PC-3 (cell line): ENCODE measurements around the gene NTNG1. TPM values are rescaled to one million over a fixed set of nuclear protein-coding genes. Genes with fewer than 3 reads are reported as not detected.

ENCODE experiments used
- ATAC-seq: fragments of 200-7000 bp; cut with Tn5 transposase; 2 replicates; pipeline ENCODE4 v1.9.1; 2020; ENCODE audit warnings: mild to moderate bottlenecking, moderate library complexity
- BruUV-seq: library from RNA; stranded (reverse); fragments of 400-500 nt; replicated peaks from 2 replicates; lab custom pipeline; 2021; lab: Mats Ljungman, UMichigan
- CTCF ChIA-PET: fragments of 300-600 bp; sonication (Branson Sonifier 250); formaldehyde crosslinking; loops from one replicate; lab custom pipeline; 2022; ENCODE audit warnings: antibody characterized with exemption; lab: Charles Lee
- POLR2A ChIA-PET: fragments of 300-600 bp; sonication (Branson Sonifier 250); formaldehyde crosslinking; loops from one replicate; lab custom pipeline; 2022; ENCODE audit warnings: antibody characterized with exemption; ENCODE audit not compliant: unreplicated experiment; lab: Charles Lee
- DNase-seq: peaks from one replicate; pipeline ENCODE4 v3.0.0-alpha.2; 2015
- H2AFZ ChIP-seq: fragments of 300-600 bp; sonication (generic); 2 replicates; pipeline ENCODE4 v1.6.0; 2016; ENCODE audit warnings: antibody characterized with exemption, low read length
- H3F3A ChIP-seq: fragments of 300-600 bp; sonication (generic); one replicate; pipeline ENCODE4 v1.6.0; 2017; ENCODE audit warnings: antibody characterized with exemption, low read length, control low read depth, mild to moderate bottlenecking; ENCODE audit not compliant: unreplicated experiment
- H3K27ac ChIP-seq: fragments of 300-600 bp; sonication (generic); 2 replicates; pipeline ENCODE4 v1.5.1; 2016; ENCODE audit warnings: mild to moderate bottlenecking, low read length
- H3K27me3 ChIP-seq: fragments of 300-600 bp; sonication (generic); 2 replicates; pipeline ENCODE4 v1.6.1; 2016; ENCODE audit warnings: low read length, mixed read lengths
- H3K36me3 ChIP-seq: fragments of 300-600 bp; sonication (generic); 2 replicates; pipeline ENCODE4 v1.6.1; 2016; ENCODE audit warnings: low read depth, mixed run types, low read length, mixed read lengths
- H3K4me1 ChIP-seq: fragments of 300-600 bp; sonication (generic); 2 replicates; pipeline ENCODE4 v1.5.1; 2016; ENCODE audit warnings: low read length; ENCODE audit not compliant: insufficient read depth
- H3K4me2 ChIP-seq: fragments of 300-600 bp; sonication (generic); 2 replicates; pipeline ENCODE4 v1.6.0; 2016; ENCODE audit warnings: low read length
- H3K4me3 ChIP-seq: fragments of 300-600 bp; sonication (generic); 2 replicates; pipeline ENCODE4 v1.5.1; 2016; ENCODE audit warnings: mild to moderate bottlenecking, low read length, mixed read lengths
- H3K79me2 ChIP-seq: fragments of 300-600 bp; sonication (generic); 2 replicates; pipeline ENCODE4 v1.6.1; 2017; ENCODE audit warnings: low read length, mixed read lengths
- H3K9ac ChIP-seq: fragments of 300-600 bp; sonication (generic); 2 replicates; pipeline ENCODE4 v1.6.0; 2016; ENCODE audit warnings: mild to moderate bottlenecking, low read length
- H3K9me2 ChIP-seq: fragments of 300-600 bp; sonication (generic); replicated peaks from 2 replicates; pipeline ENCODE4 v1.6.1; 2016; ENCODE audit warnings: mixed run types, low read length, mixed read lengths
- H3K9me3 ChIP-seq: fragments of 300-600 bp; sonication (generic); 2 replicates; pipeline ENCODE4 v1.6.1; 2016; ENCODE audit warnings: low read length, mixed read lengths
- H4K20me1 ChIP-seq: fragments of 300-600 bp; sonication (generic); 2 replicates; pipeline ENCODE4 v1.6.1; 2016; ENCODE audit warnings: low read length, mixed read lengths
- CTCF ChIP-seq: fragments of 300-600 bp; sonication (generic); conservative IDR thresholded peaks from 2 replicates; pipeline ENCODE4 v1.5.1; 2017; ENCODE audit warnings: antibody characterized with exemption, low read depth, mild to moderate bottlenecking, low read length
- EZH2 ChIP-seq: fragments of 300-600 bp; sonication (generic); IDR thresholded peaks from one replicate; pipeline ENCODE4 v1.6.1; 2017; ENCODE audit warnings: antibody characterized with exemption, mild to moderate bottlenecking, low read length; ENCODE audit not compliant: unreplicated experiment
- EZH2phosphoT487 ChIP-seq: fragments of 300-600 bp; sonication (generic); IDR thresholded peaks from 2 replicates; pipeline ENCODE4 v1.6.1; 2018; ENCODE audit warnings: mild to moderate bottlenecking, antibody characterized with exemption, low read length, borderline replicate concordance
- intact Hi-C: fragments of 100-400 bp; cut with micrococcal nuclease; formaldehyde crosslinking; loops from 2 replicates; pipeline ENCODE4 v1.9.0; 2023
- total RNA-seq: library from RNA; depleted of rRNA; stranded (reverse); fragments of >200 nt; gene quantifications from 2 replicates; pipeline ENCODE4 v1.2.3, GENCODE V29; 2014

The NTNG1 gene
- total RNA-seq, 1 experiment from 2014 or later, result 6.7 TPM

DNA sequence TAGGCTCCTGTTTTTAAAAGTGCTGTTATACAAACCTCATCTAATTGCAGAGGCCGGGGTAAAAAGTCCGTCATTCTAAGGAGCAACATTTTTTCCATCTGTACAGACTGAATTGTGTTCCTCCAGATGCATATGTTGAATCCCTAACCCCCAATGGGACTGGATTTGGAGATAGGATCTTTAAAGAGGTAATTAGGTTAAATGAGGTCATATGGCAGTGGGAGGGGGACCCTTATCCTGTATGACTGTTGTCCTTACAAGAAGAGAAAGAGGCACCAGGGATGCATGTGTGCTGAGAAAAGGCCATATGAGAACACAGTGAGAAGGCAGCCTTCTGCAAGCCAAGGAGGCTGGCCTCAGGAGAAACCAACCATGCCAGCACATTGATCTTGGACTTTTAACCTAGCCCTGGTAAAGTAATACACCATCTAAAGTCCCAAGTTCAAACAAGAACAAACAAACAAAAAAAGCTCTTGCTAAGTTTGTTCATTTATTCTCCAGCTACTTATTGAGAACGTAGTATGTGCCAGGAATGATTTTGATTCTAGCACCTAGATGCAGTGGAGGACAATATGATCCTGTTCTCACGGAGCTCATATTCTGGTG is 352.4 kb downstream of the NTNG1 start:
- intact Hi-C loops, result no loop called here
- BruUV-seq, result no TSS peak
- Histone ChIP-seq H2AFZ (no peak overlapping the region), H3K9me3 (no peaks in the 10 kb centered on the region), H3K27ac (no peak overlapping the region), H3K36me3 (no peaks in the 10 kb centered on the region), H3K27me3 (no peaks in the 10 kb centered on the region), H4K20me1 (no peaks in the 10 kb centered on the region), H3K9me2 (no peaks in the 10 kb centered on the region), H3F3A (no peaks in the 10 kb centered on the region), H3K9ac (no peak overlapping the region), H3K4me1 (no peaks in the 10 kb centered on the region), H3K79me2 (no peaks in the 10 kb centered on the region), H3K4me3 (no peak overlapping the region), H3K4me2 (no peak overlapping the region)
- ChIA-PET CTCF (no interaction called here), POLR2A (no interaction called here)
- no peak for ATAC-seq
- TF ChIP-seq EZH2 (no peak), CTCF (no peak), EZH2phosphoT487 (no peak)
- DNase-seq, result no peak

- no TSS peak for BruUV-seq
- no peak overlapping the region for H2AFZ ChIP-seq
- ATAC-seq (no peak), DNase-seq (no peak)
- CTCF ChIA-PET, result no interaction called here
- TF ChIP-seq EZH2phosphoT487 (no peak), CTCF (no peak), EZH2 (no peak)
- H4K20me1 ChIP-seq, result no peaks in the 10 kb centered on the region
- H3K9me2 ChIP-seq, result no peaks in the 10 kb centered on the region
- no peaks in the 10 kb centered on the region for H3F3A ChIP-seq
- no peak overlapping the region for H3K9ac ChIP-seq
- no peaks in the 10 kb centered on the region for H3K4me1 ChIP-seq
- H3K79me2 ChIP-seq, result no peaks in the 10 kb centered on the region
- no peaks in the 10 kb centered on the region for H3K9me3 ChIP-seq
- no peak overlapping the region for H3K4me2 ChIP-seq
- POLR2A ChIA-PET, result no interaction called here
- intact Hi-C loops, result no loop called here
- H3K27ac ChIP-seq, result no peak overlapping the region
- no peak overlapping the region for H3K4me3 ChIP-seq
- no peaks in the 10 kb centered on the region for H3K36me3 ChIP-seq
- no peaks in the 10 kb centered on the region for H3K27me3 ChIP-seq
Observed at GRCh38 chr1:107494061-107494460, 353.2 kb downstream of the NTNG1 start.

- ChIA-PET CTCF (no interaction called here), POLR2A (no interaction called here)
- intact Hi-C loops, result no loop called here
Observed at GRCh38 chr1:107496002-107496401, 355.2 kb downstream of the NTNG1 start.

More at GRCh38 chr1:107496002-107496401, 355.2 kb downstream of the NTNG1 start:
- no peak overlapping the region for H3K9ac ChIP-seq
- DNase-seq, result no peak
- no peak overlapping the region for H2AFZ ChIP-seq
- H3F3A ChIP-seq, result no peaks in the 10 kb centered on the region
- no peak overlapping the region for H3K4me3 ChIP-seq
- TF ChIP-seq CTCF, result no peak
- no peak for TF ChIP-seq EZH2
- no peak for TF ChIP-seq EZH2phosphoT487
- no peak overlapping the region for H3K4me2 ChIP-seq
- no peaks in the 10 kb centered on the region for H3K4me1 ChIP-seq
- H3K36me3 ChIP-seq, result no peaks in the 10 kb centered on the region
- H3K27me3 ChIP-seq, result no peaks in the 10 kb centered on the region
- no peaks in the 10 kb centered on the region for H3K79me2 ChIP-seq
- no peak overlapping the region for H3K27ac ChIP-seq
- no TSS peak for BruUV-seq
- ATAC-seq, result no peak
- H4K20me1 ChIP-seq, result no peaks in the 10 kb centered on the region
- no peaks in the 10 kb centered on the region for H3K9me2 ChIP-seq
- H3K9me3 ChIP-seq, result no peaks in the 10 kb centered on the region
